Measurements from ENCODE around the gene LENG1.
"Not testable (repeated sequence)": the region's sequence is repeated elsewhere in the genome, so short reads cannot be mapped to it uniquely, and the experiment has no call there.

Gene LENG1

GRCh38 chr19:54186351-54186750 is 26.8 kb upstream of the LENG1 start:
- no peak for TF ChIP-seq CTCF (IDR thresholded peaks at IDR 0.05)
- Histone ChIP-seq H3K27ac (no peak overlapping the region), H3K4me2 (ENCODE audit: low read length) (no peak overlapping the region), H3K4me1 (peaks cover 13% of the 10 kb centered on the region), H3K4me3 (ENCODE audit: low read depth, low read length) (no peak overlapping the region), H2AFZ (no peak overlapping the region), H3K27me3 (ENCODE audit: control insufficient read depth, insufficient read depth, low read length) (no peaks in the 10 kb centered on the region), H3K9me3 (ENCODE audit: control insufficient read depth, low read length) (no peaks in the 10 kb centered on the region), H3K79me2 (no peaks in the 10 kb centered on the region), H3K36me3 (ENCODE audit: control insufficient read depth, insufficient read depth, low read length) (no peaks in the 10 kb centered on the region), H3K9ac (no peak overlapping the region)

GRCh38 chr19:54183431-54183830 is 23.9 kb upstream of the LENG1 start:
- no peaks in the 10 kb centered on the region for H3K36me3 ChIP-seq (ENCODE audit: control insufficient read depth, insufficient read depth, low read length)
- H3K9ac ChIP-seq: no peak overlapping the region
- H3K27ac ChIP-seq: no peak overlapping the region
- no peak overlapping the region for H3K4me3 ChIP-seq (ENCODE audit: low read depth, low read length)
- no peak overlapping the region for H3K4me2 ChIP-seq (ENCODE audit: low read length)
- no peaks in the 10 kb centered on the region for H3K79me2 ChIP-seq
- no peaks in the 10 kb centered on the region for H3K27me3 ChIP-seq (ENCODE audit: control insufficient read depth, insufficient read depth, low read length)
- H2AFZ ChIP-seq: no peak overlapping the region
- H3K9me3 ChIP-seq (ENCODE audit: control insufficient read depth, low read length): no peaks in the 10 kb centered on the region
- no peak for TF ChIP-seq CTCF (IDR thresholded peaks at IDR 0.05)
- peaks cover 19% of the 10 kb centered on the region for H3K4me1 ChIP-seq

- H3K79me2 ChIP-seq; H3K9me3 ChIP-seq (ENCODE audit: control insufficient read depth, low read length); H3K4me1 ChIP-seq; H3K4me2 ChIP-seq (ENCODE audit: low read length); H2AFZ ChIP-seq; H3K27me3 ChIP-seq (ENCODE audit: control insufficient read depth, insufficient read depth, low read length); H3K27ac ChIP-seq; H3K9ac ChIP-seq; H3K4me3 ChIP-seq (ENCODE audit: low read depth, low read length); H3K36me3 ChIP-seq (ENCODE audit: control insufficient read depth, insufficient read depth, low read length): not testable (repeated sequence)
These were observed 22.4 kb upstream of the LENG1 start for GRCh38 chr19:54181894-54182293.

GRCh38 chr19:54180691-54181091 is 21.2 kb upstream of the LENG1 start:
- H3K27ac ChIP-seq: peak overlapping the region; percentile 42
- no peak overlapping the region for H2AFZ ChIP-seq
- TF ChIP-seq CTCF (IDR thresholded peaks at IDR 0.05): no peak
- H3K27me3 ChIP-seq (ENCODE audit: control insufficient read depth, insufficient read depth, low read length): no peaks in the 10 kb centered on the region
- H3K9me3 ChIP-seq (ENCODE audit: control insufficient read depth, low read length): no peaks in the 10 kb centered on the region
- no peak overlapping the region for H3K4me3 ChIP-seq (ENCODE audit: low read depth, low read length)
- H3K36me3 ChIP-seq (ENCODE audit: control insufficient read depth, insufficient read depth, low read length): no peaks in the 10 kb centered on the region
- H3K4me2 ChIP-seq (ENCODE audit: low read length): no peak overlapping the region
- H3K79me2 ChIP-seq: peaks cover 4% of the 10 kb centered on the region
- H3K9ac ChIP-seq: no peak overlapping the region
- peaks cover 8% of the 10 kb centered on the region for H3K4me1 ChIP-seq

- H3K36me3 ChIP-seq (ENCODE audit: control insufficient read depth, insufficient read depth, low read length): no peaks in the 10 kb centered on the region
- peaks cover 4% of the 10 kb centered on the region for H3K79me2 ChIP-seq
- H3K4me1 ChIP-seq: peaks cover 8% of the 10 kb centered on the region
- TF ChIP-seq CTCF (IDR thresholded peaks at IDR 0.05): peak; percentile 77
- peak overlapping the region; percentile 42 for H3K27ac ChIP-seq
- no peaks in the 10 kb centered on the region for H3K9me3 ChIP-seq (ENCODE audit: control insufficient read depth, low read length)
- no peak overlapping the region for H2AFZ ChIP-seq
- no peaks in the 10 kb centered on the region for H3K27me3 ChIP-seq (ENCODE audit: control insufficient read depth, insufficient read depth, low read length)
- H3K9ac ChIP-seq: no peak overlapping the region
- H3K4me2 ChIP-seq (ENCODE audit: low read length): no peak overlapping the region
- H3K4me3 ChIP-seq (ENCODE audit: low read depth, low read length): no peak overlapping the region
These were observed 20.5 kb upstream of the LENG1 start for GRCh38 chr19:54179921-54180461.
